ENCODE measurements around the gene ZSWIM2. TPM values are rescaled to one million over a fixed set of nuclear protein-coding genes. Genes with fewer than 3 reads are reported as not detected.

ZSWIM2 gene
- total RNA-seq, 4 donors from 2014 or later, result not detected

GRCh38 chr2:186883666-186884065, 34.7 kb upstream of the ZSWIM2 start:
- Histone ChIP-seq H3K27ac (no peak overlapping the region), H3K4me1 (no peaks in the 10 kb centered on the region), H3K27me3 (no peaks in the 10 kb centered on the region), H3K4me3 (no peak overlapping the region), H3K36me3 (no peaks in the 10 kb centered on the region), H3K9me3 (no peaks in the 10 kb centered on the region)
- TF ChIP-seq POLR2A (IDR thresholded peaks at IDR 0.05) (no peak), CTCF (IDR thresholded peaks at IDR 0.05) (no peak)
- no peak for DNase-seq
- intact Hi-C loops (cut with DNase I; ENCODE audit: low total_unique reads), result no loop called here

GRCh38 chr2:186882511-186883071, 33.6 kb upstream of the ZSWIM2 start:
- Histone ChIP-seq H3K27me3 (no peaks in the 10 kb centered on the region), H3K4me3 (no peak overlapping the region), H3K9me3 (no peaks in the 10 kb centered on the region), H3K4me1 (no peaks in the 10 kb centered on the region), H3K27ac (no peak overlapping the region), H3K36me3 (no peaks in the 10 kb centered on the region)
- intact Hi-C loops (cut with DNase I; ENCODE audit: low total_unique reads), result no loop called here
- peak in 1 of 2 donors; percentile 18 for DNase-seq
- TF ChIP-seq POLR2A (IDR thresholded peaks at IDR 0.05) (no peak), CTCF (IDR thresholded peaks at IDR 0.05) (no peak)

DNA sequence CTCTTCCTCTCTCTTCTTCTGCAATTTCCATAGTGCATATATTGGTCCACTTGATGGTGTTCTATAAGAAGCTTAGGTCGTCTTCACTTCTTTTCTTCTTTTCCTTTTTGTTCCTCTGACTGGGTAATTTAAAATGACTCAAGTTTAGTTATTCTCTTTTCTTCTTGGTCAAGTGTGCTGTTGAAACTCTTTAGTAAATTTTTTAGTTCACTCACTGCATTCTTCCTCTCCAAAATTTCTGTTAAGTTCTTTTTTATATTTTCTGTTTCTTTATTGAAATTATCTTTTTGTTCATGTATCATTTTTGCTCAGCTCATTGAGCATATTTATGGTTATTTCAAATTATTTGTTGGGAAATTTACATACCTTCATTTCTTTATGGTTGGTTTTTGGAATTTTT, 32.7 kb upstream of the ZSWIM2 start:
- peaks cover 0 to 2% of the 10 kb centered on the region in 2 donors for H3K36me3 ChIP-seq
- TF ChIP-seq POLR2A (IDR thresholded peaks at IDR 0.05) (no peak), CTCF (IDR thresholded peaks at IDR 0.05) (no peak)
- no peaks in the 10 kb centered on the region for H3K9me3 ChIP-seq
- intact Hi-C loops (cut with DNase I; ENCODE audit: low total_unique reads), result no loop called here
- DNase-seq, result no peak
- H3K27ac ChIP-seq, result no peak overlapping the region
- no peak overlapping the region for H3K4me3 ChIP-seq
- no peaks in the 10 kb centered on the region for H3K4me1 ChIP-seq
- H3K27me3 ChIP-seq, result no peaks in the 10 kb centered on the region

GRCh38 chr2:186879312-186879711, 30.3 kb upstream of the ZSWIM2 start:
- H3K27me3 ChIP-seq, result no peaks in the 10 kb centered on the region
- no peak overlapping the region for H3K4me3 ChIP-seq
- no peak for DNase-seq
- no peak overlapping the region for H3K27ac ChIP-seq
- H3K36me3 ChIP-seq, result peaks cover 0 to 2% of the 10 kb centered on the region in 2 donors
- intact Hi-C loops (cut with DNase I; ENCODE audit: low total_unique reads), result no loop called here
- no peaks in the 10 kb centered on the region for H3K4me1 ChIP-seq
- TF ChIP-seq POLR2A (IDR thresholded peaks at IDR 0.05) (no peak), CTCF (IDR thresholded peaks at IDR 0.05) (no peak)
- H3K9me3 ChIP-seq, result no peaks in the 10 kb centered on the region

DNA sequence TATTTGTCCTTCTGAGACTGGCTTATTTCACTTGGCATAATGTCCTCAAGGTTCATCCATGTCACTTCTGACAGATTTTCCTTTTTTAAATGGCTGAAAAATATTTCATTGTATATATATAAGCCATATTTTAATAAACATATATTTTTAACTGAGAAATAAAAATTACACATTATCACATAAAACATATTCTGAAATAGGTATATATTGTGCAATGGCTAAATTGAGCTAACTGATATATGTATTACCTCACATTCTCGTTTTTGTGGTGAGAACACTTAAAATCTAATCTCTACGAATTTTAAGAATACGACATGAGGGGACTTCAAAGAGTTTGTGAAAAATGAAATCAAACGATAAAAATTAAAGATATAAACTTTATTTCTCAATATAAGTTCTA, 25.7 kb upstream of the ZSWIM2 start:
- intact Hi-C loops (cut with DNase I; ENCODE audit: low total_unique reads), result no loop called here
- no peaks in the 10 kb centered on the region for H3K9me3 ChIP-seq
- H3K4me1 ChIP-seq, result no peaks in the 10 kb centered on the region
- no peaks in the 10 kb centered on the region for H3K27me3 ChIP-seq
- H3K4me3 ChIP-seq, result no peak overlapping the region
- TF ChIP-seq POLR2A (IDR thresholded peaks at IDR 0.05), result no peak
- no peak for TF ChIP-seq CTCF (IDR thresholded peaks at IDR 0.05)
- DNase-seq, result no peak
- H3K36me3 ChIP-seq, result peaks cover 0 to 2% of the 10 kb centered on the region in 2 donors
- H3K27ac ChIP-seq, result no peak overlapping the region
